GM12864 (cell line): ENCODE measurements around the gene LRRC4C.

Source experiments
- DNase-seq: peaks from one replicate; pipeline ENCODE4 v3.0.0-alpha.2; 2011; ENCODE audit warnings: low read depth
- H3K4me3 ChIP-seq: 2 replicates; pipeline ENCODE4 v1.5.1; 2011; ENCODE audit warnings: mild to moderate bottlenecking, low read depth, low read length, control low read depth
- CTCF ChIP-seq: IDR thresholded peaks from 2 replicates; pipeline ENCODE4 v1.5.1; 2011; ENCODE audit warnings: low read depth, mild to moderate bottlenecking, moderate library complexity, low read length, control low read depth, inconsistent platforms; ENCODE audit errors: missing control alignments

The LRRC4C gene

GRCh38 chr11:40302669-40303068 lies 1156.8 kb downstream of the LRRC4C start:
- no peak overlapping the region for H3K4me3 ChIP-seq
- no peak for DNase-seq
- no peak for TF ChIP-seq CTCF

- no peak overlapping the region for H3K4me3 ChIP-seq
- TF ChIP-seq CTCF = no peak
- no peak for DNase-seq
Observed at GRCh38 chr11:40295466-40295865, 1164.0 kb downstream of the LRRC4C start.

- no peak for TF ChIP-seq CTCF
- no peak for DNase-seq
- no peak overlapping the region for H3K4me3 ChIP-seq
Observed at GRCh38 chr11:40294741-40295140, 1164.7 kb downstream of the LRRC4C start.

GRCh38 chr11:40294349-40294735 lies 1165.1 kb downstream of the LRRC4C start:
- no peak overlapping the region for H3K4me3 ChIP-seq
- no peak for DNase-seq
- no peak for TF ChIP-seq CTCF

- peak; percentile 78 for TF ChIP-seq CTCF
- H3K4me3 ChIP-seq = no peak overlapping the region
Observed at GRCh38 chr11:40293655-40294348, 1165.7 kb downstream of the LRRC4C start.

GRCh38 chr11:40292721-40293508 lies 1166.5 kb downstream of the LRRC4C start:
- H3K4me3 ChIP-seq = no peak overlapping the region
- no peak for TF ChIP-seq CTCF
- DNase-seq = no peak

More at GRCh38 chr11:40293655-40294348, 1165.7 kb downstream of the LRRC4C start:
- DNase-seq = peak; percentile 18
